HG02759 (cell line): ENCODE results near the gene CCL5.

Experiments
- ATAC-seq: cut with Tn5 transposase; IDR thresholded peaks from one replicate; pipeline ENCODE4 v1.9.1; 2021; ENCODE audit warnings: mild to moderate bottlenecking, moderate library complexity; ENCODE audit not compliant: unreplicated experiment

CCL5 gene

DNA sequence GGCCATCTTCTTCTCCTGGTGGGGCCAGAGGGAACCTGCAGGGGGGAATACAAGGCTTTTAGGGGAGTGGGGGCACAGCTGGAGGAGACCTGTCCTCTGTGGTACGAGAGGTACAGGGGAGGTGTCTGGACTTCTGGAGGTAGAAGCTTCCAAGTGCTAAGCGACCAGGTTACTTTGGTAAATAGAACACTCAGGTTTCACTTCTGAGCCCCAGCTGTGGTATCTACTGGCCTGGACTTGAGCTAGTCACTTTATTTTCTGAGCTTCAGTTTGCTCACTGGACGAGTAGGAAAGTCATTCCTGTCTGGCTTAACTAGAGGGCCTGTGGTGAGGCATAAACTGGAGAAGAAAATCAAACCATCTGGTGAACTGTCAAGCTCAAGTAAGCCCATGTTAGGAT lies 11.4 kb downstream of the CCL5 start, which contains the start of gene HEATR9:
TSS of gene HEATR9 (minus strand) at position 155 of the 400 bp plus-strand sequence. CDS start at position 6, 149 bp downstream.
- ATAC-seq, result no peak

GRCh38 chr17:35867574-35867973 lies 12.6 kb downstream of the CCL5 start:
- ATAC-seq, result no peak

GRCh38 chr17:35866341-35866950 lies 13.7 kb downstream of the CCL5 start:
- ATAC-seq, result no peak

- ATAC-seq, result no peak
Observed at GRCh38 chr17:35865412-35866340, 14.5 kb downstream of the CCL5 start.

GRCh38 chr17:35864853-35865252 lies 15.3 kb downstream of the CCL5 start:
- ATAC-seq, result no peak

GRCh38 chr17:35856603-35857002 lies 23.6 kb downstream of the CCL5 start:
- no peak for ATAC-seq

DNA sequence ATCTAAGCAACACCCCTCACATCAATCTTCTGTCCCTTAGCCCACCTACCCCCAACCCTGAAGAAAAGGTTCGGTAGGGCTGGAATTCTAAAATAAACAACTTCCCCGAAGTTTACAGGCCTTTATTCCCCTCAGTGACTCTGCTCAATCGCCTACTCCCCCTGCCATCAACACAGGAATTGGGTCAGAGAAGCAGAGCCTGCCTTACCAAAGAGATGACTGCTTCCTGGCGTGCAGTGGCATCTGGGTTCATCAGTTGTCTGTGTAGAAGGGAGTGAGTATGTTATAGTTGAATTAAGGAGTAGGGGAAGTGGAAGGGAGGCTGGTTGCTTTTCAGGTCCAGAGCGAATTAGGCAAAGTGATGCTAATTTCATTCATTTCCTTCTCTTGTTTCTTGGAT lies 24.2 kb downstream of the CCL5 start:
- ATAC-seq, result no peak

GRCh38 chr17:35849469-35850348 lies 30.5 kb downstream of the CCL5 start:
- no peak for ATAC-seq

GRCh38 chr17:35847633-35848373 lies 32.4 kb downstream of the CCL5 start:
- no peak for ATAC-seq

- no peak for ATAC-seq
Observed at GRCh38 chr17:35847006-35847405, 33.2 kb downstream of the CCL5 start.

GRCh38 chr17:35846055-35846809 lies 33.9 kb downstream of the CCL5 start:
- no peak for ATAC-seq

DNA sequence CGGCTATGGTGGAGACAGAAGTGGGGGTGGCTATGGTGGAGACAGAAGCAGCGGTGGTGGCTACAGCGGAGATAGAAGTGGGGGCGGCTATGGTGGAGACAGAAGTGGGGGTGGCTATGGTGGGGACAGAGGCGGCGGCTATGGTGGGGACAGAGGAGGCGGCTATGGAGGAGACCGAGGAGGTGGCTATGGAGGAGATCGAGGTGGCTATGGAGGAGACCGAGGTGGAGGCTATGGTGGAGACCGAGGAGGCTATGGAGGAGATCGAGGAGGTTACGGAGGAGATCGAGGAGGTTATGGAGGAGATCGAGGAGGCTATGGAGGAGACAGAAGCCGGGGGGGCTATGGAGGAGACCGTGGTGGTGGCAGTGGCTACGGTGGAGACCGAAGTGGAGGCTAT lies 35.6 kb downstream of the CCL5 start:
- ATAC-seq, result no peak

GRCh38 chr17:35843698-35844097 lies 36.5 kb downstream of the CCL5 start:
- ATAC-seq, result no peak

DNA sequence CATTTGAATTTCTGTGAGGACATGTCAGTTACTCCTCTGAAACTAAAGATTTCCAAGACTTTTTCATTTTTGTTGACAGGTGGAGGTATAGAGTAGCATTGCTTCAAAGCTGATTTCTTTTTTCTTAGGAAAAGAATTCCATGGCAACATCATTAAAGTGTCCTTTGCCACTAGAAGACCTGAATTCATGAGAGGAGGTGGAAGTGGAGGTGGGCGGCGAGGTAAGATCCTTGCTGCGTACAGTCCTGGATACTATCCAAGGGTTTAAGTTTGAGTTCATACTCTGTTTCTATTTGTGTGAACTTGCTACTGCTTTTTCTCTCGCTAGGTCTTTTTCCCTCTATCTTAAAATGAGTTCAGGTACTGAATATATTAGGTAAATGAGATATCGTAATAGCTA lies 37.9 kb downstream of the CCL5 start:
- no peak for ATAC-seq

- ATAC-seq, result no peak
Observed at GRCh38 chr17:35841505-35841904, 38.7 kb downstream of the CCL5 start.

- no peak for ATAC-seq
Observed at GRCh38 chr17:35841101-35841500, 39.1 kb downstream of the CCL5 start.

GRCh38 chr17:35825206-35825605 lies 55.0 kb downstream of the CCL5 start:
- ATAC-seq, result no peak
